CD4-positive, alpha-beta memory T cell (primary cell): Measurements from ENCODE around the gene ABCE1. TPM values are rescaled to one million over a fixed set of nuclear protein-coding genes. Genes with fewer than 3 reads are reported as not detected.

Experiments
- CTCF ChIA-PET: fragments of 350-600 bp; sonication (Branson Sonifier 250); formaldehyde crosslinking; loops from one replicate; lab custom pipeline; 2021; ENCODE audit warnings: inconsistent platforms; ENCODE audit not compliant: partially characterized antibody; lab: Charles Lee
- POLR2A ChIA-PET: fragments of 350-600 bp; sonication (Branson Sonifier 250); formaldehyde crosslinking; loops from one replicate; lab custom pipeline; 2021; ENCODE audit not compliant: partially characterized antibody; lab: Charles Lee
- DNase-seq, 5 donors: peaks; one replicate each; pipeline versions ENCODE4 v3.0.0 to v3.0.0-alpha.2; 2020 to 2022; ENCODE audit warnings: mixed read lengths in 1 of 5
- H3K27ac ChIP-seq: one replicate; pipeline ENCODE4 v1.7.0; 2013; ENCODE audit warnings: low read depth, low read length
- H3K27me3 ChIP-seq: 2 replicates; pipeline ENCODE4 v1.7.0; 2013; ENCODE audit warnings: mild to moderate bottlenecking, low read length, moderate library complexity; ENCODE audit not compliant: insufficient read depth
- H3K36me3 ChIP-seq: 2 replicates; pipeline ENCODE4 v1.7.0; 2013; ENCODE audit warnings: mild to moderate bottlenecking, low read length, moderate library complexity; ENCODE audit not compliant: insufficient read depth
- H3K4me1 ChIP-seq: 2 replicates; pipeline ENCODE4 v1.7.0; 2013; ENCODE audit warnings: mild to moderate bottlenecking, low read length, moderate library complexity; ENCODE audit not compliant: insufficient read depth
- H3K4me3 ChIP-seq, 2 donors: one replicate each; pipeline ENCODE4 v1.7.0; 2013; ENCODE audit warnings: low read length in 2 of 2, mild to moderate bottlenecking in 1 of 2
- H3K9me3 ChIP-seq, 2 donors: one replicate each; pipeline ENCODE4 v1.7.0; 2013; ENCODE audit warnings: low read length in 2 of 2, control low read depth in 1 of 2; ENCODE audit not compliant: control insufficient read depth in 1 of 2
- H3K27ac Mint-ChIP-seq, 7 donors: one replicate each; pipeline ENCODE4 v1.8.0; 2020 to 2021; ENCODE audit warnings: mixed read lengths in 7 of 7, mild to moderate bottlenecking in 6 of 7, inconsistent platforms in 3 of 7, moderate library complexity in 3 of 7
- H3K27me3 Mint-ChIP-seq, 2 donors: one replicate each; pipeline ENCODE4 v1.8.0; 2020 to 2021; ENCODE audit warnings: mixed read lengths in 2 of 2
- H3K36me3 Mint-ChIP-seq, 2 donors: one replicate each; pipeline ENCODE4 v1.8.0; 2020 to 2021; ENCODE audit warnings: mixed read lengths in 2 of 2, inconsistent platforms in 1 of 2, mild to moderate bottlenecking in 1 of 2
- H3K4me1 Mint-ChIP-seq, 4 donors: one replicate each; pipeline ENCODE4 v1.8.0; 2020 to 2021; ENCODE audit warnings: mixed read lengths in 4 of 4, mild to moderate bottlenecking in 1 of 4
- H3K4me3 Mint-ChIP-seq, 8 donors: one replicate each; pipeline ENCODE4 v1.8.0; 2020 to 2021; ENCODE audit warnings: mixed read lengths in 8 of 8, mild to moderate bottlenecking in 7 of 8, moderate library complexity in 6 of 8, inconsistent platforms in 3 of 8
- H3K9me3 Mint-ChIP-seq, 8 donors: one replicate each; pipeline ENCODE4 v1.8.0; 2020 to 2021; ENCODE audit warnings: mixed read lengths in 8 of 8, mild to moderate bottlenecking in 5 of 8, inconsistent platforms in 3 of 8, moderate library complexity in 1 of 8
- intact Hi-C: fragments of 100-400 bp; cut with micrococcal nuclease; formaldehyde crosslinking; loops from one replicate; pipeline ENCODE4 v1.15.1; 2023
- polyA plus RNA-seq, 2 donors: library from polyadenylated mRNA; unstranded; fragments of 300-500 nt; fragmentation: Illumina TruSeq; gene quantifications; one replicate each; pipeline ENCODE4 v1.2.3, GENCODE V29; 2021
- total RNA-seq, 2 experiments: library from RNA; stranded (reverse); gene quantifications; one replicate each; pipeline ENCODE4 v1.2.3, GENCODE V29; 2021

The ABCE1 gene
- total and polyA plus RNA-seq, 4 experiments from 2014 or later, result 63.8 to 71.4 (median 68.5) TPM

- H3K4me1 Mint-ChIP-seq, result peaks cover 20 to 50% (median 36%) of the 10 kb centered on the region in 4 donors
- H3K4me1 ChIP-seq, result peaks cover 17% of the 10 kb centered on the region
- POLR2A ChIA-PET, result interaction anchor here (1.0 to 1.1 kb wide), 2 partner anchors 9 to 72 kb away, joined by 3 to 5 read pairs; partner anchors contain the start of genes ABCE1 and ANAPC10
- peaks cover 34 to 63% of the 10 kb centered on the region in 2 donors for H3K36me3 Mint-ChIP-seq
- H3K27me3 ChIP-seq, result no peaks in the 10 kb centered on the region
- H3K27ac Mint-ChIP-seq, result peak overlapping the region in 3 of 7 donors; percentile 40 to 66 (median 54)
- H3K36me3 ChIP-seq, result peaks cover 11% of the 10 kb centered on the region
- intact Hi-C loops, result loop anchor here (10.0 kb wide), 1 partner anchor 565 kb away; no protein-coding TSS in a partner anchor
- no peak overlapping the region for H3K4me3 ChIP-seq
- H3K27me3 Mint-ChIP-seq, result no peaks in the 10 kb centered on the region
- no peak overlapping the region for H3K4me3 Mint-ChIP-seq
- no peak overlapping the region for H3K27ac ChIP-seq
- CTCF ChIA-PET, result interaction anchor here (1.0 kb wide), 2 partner anchors 9 to 67 kb away, joined by 4 read pairs; no protein-coding TSS in a partner anchor
- H3K9me3 ChIP-seq, result no peaks in the 10 kb centered on the region
- H3K9me3 Mint-ChIP-seq, result no peaks in the 10 kb centered on the region
- DNase-seq, result no peak
These were observed 72.1 kb downstream of the ABCE1 start for GRCh38 chr4:145170223-145170622.

GRCh38 chr4:145171911-145172310 lies 73.8 kb downstream of the ABCE1 start:
- intact Hi-C loops, result loop anchor here (10.0 kb wide), 1 partner anchor 563 kb away; no protein-coding TSS in a partner anchor

GRCh38 chr4:145176641-145177432 lies 78.7 kb downstream of the ABCE1 start:
- Mint-ChIP-seq H3K9me3 (no peaks in the 10 kb centered on the region), H3K27me3 (no peaks in the 10 kb centered on the region), H3K4me3 (peak overlapping the region; percentile 89 to 98 (median 95)), H3K36me3 (peaks cover 17 to 39% of the 10 kb centered on the region in 2 donors), H3K4me1 (peaks cover 30 to 67% (median 46%) of the 10 kb centered on the region in 4 donors), H3K27ac (peak overlapping the region; percentile 41 to 99 (median 97))
- ChIA-PET CTCF (interaction anchor here (1.3 to 3.3 kb wide), 3 partner anchors 9 to 441 kb away, joined by 3 to 16 read pairs (median 4); no protein-coding TSS in a partner anchor), POLR2A (interaction anchor here (1.5 to 5.1 kb wide), 2 partner anchors 29 to 78 kb away, joined by 6 to 51 read pairs; partner anchors contain the start of genes ABCE1 and ANAPC10)
- Histone ChIP-seq H3K27me3 (no peaks in the 10 kb centered on the region), H3K36me3 (peaks cover 4% of the 10 kb centered on the region), H3K4me3 (peak overlapping the region in 1 of 2 donors; percentile 84), H3K4me1 (peaks cover 56% of the 10 kb centered on the region), H3K9me3 (no peaks in the 10 kb centered on the region), H3K27ac (peak overlapping the region; percentile 94)
- DNase-seq, result peak in 4 of 5 donors; percentile 8 to 50 (median 22)
- intact Hi-C loops, result loop anchor here (5.0 to 10.0 kb wide), 3 partner anchors 45 to 760 kb away; partner anchors contain the start of gene ZNF827

More at GRCh38 chr4:145171911-145172310, 73.8 kb downstream of the ABCE1 start:
- Histone ChIP-seq H3K9me3 (no peaks in the 10 kb centered on the region), H3K4me1 (peaks cover 31% of the 10 kb centered on the region), H3K4me3 (no peak overlapping the region), H3K27me3 (no peaks in the 10 kb centered on the region), H3K27ac (no peak overlapping the region), H3K36me3 (peaks cover 11% of the 10 kb centered on the region)
- Mint-ChIP-seq H3K27ac (peak overlapping the region in 6 of 7 donors; percentile 6 to 86 (median 38)), H3K27me3 (no peaks in the 10 kb centered on the region), H3K4me3 (no peak overlapping the region), H3K9me3 (no peaks in the 10 kb centered on the region), H3K36me3 (peaks cover 34 to 54% of the 10 kb centered on the region in 2 donors), H3K4me1 (peaks cover 23 to 54% (median 40%) of the 10 kb centered on the region in 4 donors)
- ChIA-PET CTCF (no interaction called here), POLR2A (interaction anchor here (1.0 kb wide), 1 partner anchor 9 kb away, joined by 3 read pairs; no protein-coding TSS in a partner anchor)
- DNase-seq, result no peak

GRCh38 chr4:145177511-145177905 lies 79.4 kb downstream of the ABCE1 start:
- Mint-ChIP-seq H3K4me1 (peaks cover 28 to 64% (median 45%) of the 10 kb centered on the region in 4 donors), H3K36me3 (peaks cover 14 to 36% of the 10 kb centered on the region in 2 donors)
- no peak for DNase-seq

GRCh38 chr4:145177906-145178538 lies 79.9 kb downstream of the ABCE1 start:
- Mint-ChIP-seq H3K4me1 (peaks cover 24 to 60% (median 42%) of the 10 kb centered on the region in 4 donors), H3K36me3 (peaks cover 9 to 31% of the 10 kb centered on the region in 2 donors), H3K27ac (peak overlapping the region; percentile 96 to 99 (median 98)), H3K9me3 (no peaks in the 10 kb centered on the region), H3K27me3 (no peaks in the 10 kb centered on the region), H3K4me3 (peak overlapping the region; percentile 89 to 98 (median 95))
- Histone ChIP-seq H3K27me3 (no peaks in the 10 kb centered on the region), H3K36me3 (no peaks in the 10 kb centered on the region), H3K27ac (peak overlapping the region; percentile 94), H3K4me1 (peaks cover 56% of the 10 kb centered on the region), H3K9me3 (no peaks in the 10 kb centered on the region), H3K4me3 (peak overlapping the region; percentile 84 to 96)
- ChIA-PET POLR2A (interaction anchor here (1.2 to 5.1 kb wide), 7 partner anchors 8 to 1664 kb away, joined by 3 to 51 read pairs (median 6); partner anchors contain the start of genes ABCE1, ANAPC10, MMAA and SMARCA5), CTCF (interaction anchor here (1.3 to 3.3 kb wide), 7 partner anchors 10 to 442 kb away, joined by 3 to 16 read pairs (median 4); no protein-coding TSS in a partner anchor)
- intact Hi-C loops, result loop anchor here (5.0 to 10.0 kb wide), 3 partner anchors 46 to 759 kb away; partner anchors contain the start of gene ZNF827
- peak in 2 of 5 donors; percentile 13 to 29 for DNase-seq

More at GRCh38 chr4:145177511-145177905, 79.4 kb downstream of the ABCE1 start:
- Mint-ChIP-seq H3K4me3 (peak overlapping the region; percentile 89 to 98 (median 95)), H3K27ac (peak overlapping the region; percentile 96 to 99 (median 98)), H3K27me3 (no peaks in the 10 kb centered on the region), H3K9me3 (no peaks in the 10 kb centered on the region)
- no peaks in the 10 kb centered on the region for H3K36me3 ChIP-seq
- peaks cover 56% of the 10 kb centered on the region for H3K4me1 ChIP-seq
- H3K27ac ChIP-seq, result peak overlapping the region; percentile 94
- CTCF ChIA-PET, result interaction anchor here (1.3 to 3.3 kb wide), 4 partner anchors 10 to 443 kb away, joined by 3 to 16 read pairs (median 4); no protein-coding TSS in a partner anchor
- no peaks in the 10 kb centered on the region for H3K9me3 ChIP-seq
- peak overlapping the region; percentile 84 to 96 for H3K4me3 ChIP-seq
- no peaks in the 10 kb centered on the region for H3K27me3 ChIP-seq
- intact Hi-C loops, result loop anchor here (5.0 to 10.0 kb wide), 3 partner anchors 45 to 760 kb away; partner anchors contain the start of gene ZNF827
- POLR2A ChIA-PET, result interaction anchor here (1.2 to 5.1 kb wide), 6 partner anchors 17 to 1663 kb away, joined by 3 to 51 read pairs (median 7); partner anchors contain the start of genes ABCE1, ANAPC10, MMAA and SMARCA5

- Histone ChIP-seq H3K9me3 (no peaks in the 10 kb centered on the region), H3K4me1 (peaks cover 56% of the 10 kb centered on the region), H3K36me3 (no peaks in the 10 kb centered on the region), H3K4me3 (peak overlapping the region; percentile 84 to 96), H3K27me3 (no peaks in the 10 kb centered on the region), H3K27ac (peak overlapping the region; percentile 94)
- H3K4me1 Mint-ChIP-seq, result peaks cover 22 to 55% (median 41%) of the 10 kb centered on the region in 4 donors
- ChIA-PET POLR2A (interaction anchor here (0.8 to 5.1 kb wide), 10 partner anchors 9 to 1665 kb away, joined by 3 to 51 read pairs (median 3); partner anchors contain the start of genes ABCE1, ANAPC10, MMAA and SMARCA5), CTCF (interaction anchor here (0.9 to 3.3 kb wide), 7 partner anchors 9 to 442 kb away, joined by 3 to 16 read pairs (median 4); partner anchors contain the start of genes ABCE1 and ANAPC10)
- peak overlapping the region; percentile 96 to 99 (median 98) for H3K27ac Mint-ChIP-seq
- peaks cover 9 to 28% of the 10 kb centered on the region in 2 donors for H3K36me3 Mint-ChIP-seq
- intact Hi-C loops, result loop anchor here (5.0 to 10.0 kb wide), 3 partner anchors 47 to 758 kb away; partner anchors contain the start of gene ZNF827
- peak overlapping the region; percentile 89 to 98 (median 95) for H3K4me3 Mint-ChIP-seq
- no peaks in the 10 kb centered on the region for H3K9me3 Mint-ChIP-seq
- no peaks in the 10 kb centered on the region for H3K27me3 Mint-ChIP-seq
- peak in 4 of 5 donors; percentile 23 to 39 (median 26) for DNase-seq
These were observed 80.7 kb downstream of the ABCE1 start for GRCh38 chr4:145178740-145179280.
